K562 (cell line): ENCODE results near the gene THEM4. TPM values are rescaled to one million over a fixed set of nuclear protein-coding genes. Genes with fewer than 3 reads are reported as not detected.

Experiments used
- ATAC-seq: fragments of 200-7000 bp; cut with Tn5 transposase; 3 replicates; pipeline ENCODE4 v1.9.1; 2020; ENCODE audit warnings: moderate library complexity
- BruUV-seq: library from RNA; stranded (reverse); fragments of 400-500 nt; replicated peaks from 2 replicates; lab custom pipeline; 2021; lab: Mats Ljungman, UMichigan
- CTCF ChIA-PET: fragments of 300-600 bp; formaldehyde crosslinking; extraction: SDS; loops from one replicate; lab custom pipeline; 2021; ENCODE audit warnings: low intra/inter-chr PET ratio; lab: Yijun Ruan, JAX
- POLR2A ChIA-PET: fragments of 300-600, 350-650 bp; sonication (Branson Sonifier 250); formaldehyde crosslinking; extraction: SDS; loops from one replicate; lab custom pipeline; 2021; ENCODE audit warnings: antibody characterized with exemption, inconsistent platforms; lab: Yijun Ruan, JAX
- DNase-seq, 4 experiments: peaks; one replicate each; pipeline versions ENCODE4 v3.0.0 to v3.0.0-alpha.2; 2011 to 2018; ENCODE audit warnings: low spot score in 3 of 4, mixed read lengths in 3 of 4; ENCODE audit errors: extremely low read depth in 1 of 4
- FAIRE-seq: peaks from 2 replicates; lab custom pipeline; 2011; peaks lifted over from hg19 to GRCh38; lab: Jason Lieb, UNC
- H2AFZ ChIP-seq: 2 replicates; pipeline ENCODE4 v1.6.0; 2011; ENCODE audit warnings: low read depth, low read length, control low read depth, inconsistent platforms
- H3K27ac ChIP-seq: fragments of 200-600 bp; 3 replicates; pipeline ENCODE4 v1.8.0; 2011; ENCODE audit warnings: low read depth, mild to moderate bottlenecking, control low read depth, inconsistent platforms, low read length, moderate library complexity, mixed read lengths; ENCODE audit errors: extremely low read depth
- H3K27me3 ChIP-seq, 2 experiments: fragments of 300-600 bp in 1 of 2; 2 replicates in 1 of 2; 3 replicates in 1 of 2; pipeline versions ENCODE4 v1.6.0 to v1.8.0; 2011; ENCODE audit warnings: inconsistent platforms in 2 of 2, low read length in 2 of 2, mild to moderate bottlenecking in 1 of 2, mixed read lengths in 1 of 2, moderate library complexity in 1 of 2; ENCODE audit not compliant: control insufficient read depth in 2 of 2, insufficient read depth in 2 of 2
- H3K36me3 ChIP-seq: fragments of 300-600 bp; 3 replicates; pipeline ENCODE4 v1.8.0; 2011; ENCODE audit warnings: mild to moderate bottlenecking, low read length, inconsistent platforms; ENCODE audit not compliant: control insufficient read depth, insufficient read depth
- H3K4me1 ChIP-seq, 2 experiments: fragments of 200-600 bp in 1 of 2; replicated peaks in 1 of 2; 2 replicates in 1 of 2; 3 replicates in 1 of 2; pipeline versions ENCODE4 v1.5.1 to v1.8.0; 2011; ENCODE audit warnings: inconsistent platforms in 2 of 2, low read length in 2 of 2, mild to moderate bottlenecking in 1 of 2, mixed read lengths in 1 of 2, moderate library complexity in 1 of 2; ENCODE audit not compliant: control insufficient read depth in 2 of 2, insufficient read depth in 2 of 2
- H3K4me2 ChIP-seq: 2 replicates; pipeline ENCODE4 v1.6.1; 2011; ENCODE audit warnings: low read length, control low read depth, inconsistent platforms, mixed read lengths; ENCODE audit not compliant: insufficient read depth
- H3K4me3 ChIP-seq: fragments of 200-600 bp; sonication (generic), shearing (Covaris generic); 2 replicates; pipeline ENCODE4 v1.5.1; 2016; ENCODE audit warnings: control low read depth, inconsistent platforms
- H3K79me2 ChIP-seq: fragments of 200-600 bp; 3 replicates; pipeline ENCODE4 v1.8.0; 2011; ENCODE audit warnings: low read length, inconsistent platforms; ENCODE audit not compliant: control insufficient read depth, insufficient read depth
- H3K9ac ChIP-seq, 2 experiments: 2 replicates each; pipeline versions ENCODE4 v1.6.0 to v1.6.1; 2011; ENCODE audit warnings: low read depth in 2 of 2, low read length in 2 of 2, control low read depth in 1 of 2, inconsistent platforms in 1 of 2, mild to moderate bottlenecking in 1 of 2, mixed read lengths in 1 of 2; ENCODE audit not compliant: insufficient read depth in 1 of 2
- H3K9me1 ChIP-seq: one replicate; pipeline ENCODE4 v1.6.0; 2011; ENCODE audit warnings: inconsistent platforms, mild to moderate bottlenecking, low read length, moderate library complexity; ENCODE audit not compliant: control insufficient read depth, insufficient read depth
- H3K9me3 ChIP-seq: replicated peaks from 2 replicates; pipeline ENCODE4 v1.5.1; 2011; ENCODE audit warnings: low read depth, low read length, inconsistent platforms; ENCODE audit not compliant: control insufficient read depth, insufficient read depth
- H4K20me1 ChIP-seq: replicated peaks from 2 replicates; pipeline ENCODE4 v1.6.1; 2011; ENCODE audit warnings: low read length, inconsistent platforms, mixed read lengths; ENCODE audit not compliant: control insufficient read depth, insufficient read depth
- CREB1 ChIP-seq, 2 experiments: sonication (generic) in 1 of 2; formaldehyde crosslinking in 1 of 2; IDR thresholded peaks; 2 replicates each; pipeline versions ENCODE4 v1.6.1 to v1.8.0; 2012 to 2022; ENCODE audit warnings: inconsistent platforms in 1 of 2, mild to moderate bottlenecking in 1 of 2, missing genetic modification reagents in 1 of 2, moderate library complexity in 1 of 2
- ETS2 ChIP-seq: IDR thresholded peaks from 2 replicates; pipeline ENCODE4 v1.6.1; 2016; ENCODE audit warnings: borderline replicate concordance, missing genetic modification characterization, mild to moderate bottlenecking, moderate library complexity, missing compliant biosample characterization; ENCODE audit not compliant: poor library complexity, severe bottlenecking
- GTF2F1 ChIP-seq: IDR thresholded peaks from 2 replicates; pipeline ENCODE4 v1.6.1; 2011; ENCODE audit warnings: low read depth, low read length, improper control_type of control experiment
- ILF3 ChIP-seq: fragments of 450-650 bp; IDR thresholded peaks from 2 replicates; pipeline ENCODE4 v1.6.1; 2018; ENCODE audit warnings: antibody characterized with exemption, mild to moderate bottlenecking, moderate library complexity, borderline replicate concordance
- PCBP1 ChIP-seq: fragments of 200-400 bp; formaldehyde crosslinking; IDR thresholded peaks from 2 replicates; pipeline ENCODE4 v1.6.1; 2018; ENCODE audit warnings: mild to moderate bottlenecking, low read depth, low read length; ENCODE audit not compliant: poor library complexity, severe bottlenecking
- POLR2G ChIP-seq: fragments of 200-400 bp; formaldehyde crosslinking; IDR thresholded peaks from 2 replicates; pipeline ENCODE4 v1.6.1; 2017; ENCODE audit warnings: low read depth, mild to moderate bottlenecking, antibody characterized with exemption, low read length, moderate library complexity
- SLC30A9 ChIP-seq: fragments of 250-450 bp; sonication (Bioruptor Pico); IDR thresholded peaks from 2 replicates; pipeline ENCODE4 v1.8.0; 2022; ENCODE audit warnings: mild to moderate bottlenecking, moderate library complexity
- SREBF2 ChIP-seq: sonication (generic); formaldehyde crosslinking; IDR thresholded peaks from 2 replicates; pipeline ENCODE4 v1.4.0; 2020; ENCODE audit warnings: mild to moderate bottlenecking, missing genetic modification reagents
- ZBTB34 ChIP-seq: fragments of 250-450 bp; sonication (Bioruptor Pico); IDR thresholded peaks from 2 replicates; pipeline ENCODE4 v1.8.0; 2021; ENCODE audit warnings: mild to moderate bottlenecking, moderate library complexity
- ZC3H4 ChIP-seq: sonication (generic); formaldehyde crosslinking; IDR thresholded peaks from 2 replicates; pipeline ENCODE4 v1.9.0; 2021; ENCODE audit warnings: missing genetic modification reagents, borderline replicate concordance
- ZNF197 ChIP-seq: fragments of 200-800 bp; sonication (Bioruptor generic); IDR thresholded peaks from 2 replicates; pipeline ENCODE4 v1.6.1; 2016; ENCODE audit warnings: low read depth, missing genetic modification characterization, missing compliant biosample characterization
- WGBS: fragments of 100-300 bp; shearing (Covaris generic); methylation state at CpG from one replicate; pipeline ENCODE4 v1.1.6; 2016; ENCODE audit warnings: low coverage, mixed read lengths; ENCODE audit not compliant: insufficient coverage; ENCODE audit errors: missing lambda C conversion rate; 5-methylcytosine and 5-hydroxymethylcytosine counted together
- in situ Hi-C: fragments of 300-500 bp; cut with MboI; formaldehyde crosslinking; loops from 4 replicates; pipeline ENCODE4 v1.15.0; 2018; ENCODE audit warnings: inconsistent platforms, mixed read lengths
- intact Hi-C: fragments of 100-400 bp; cut with micrococcal nuclease; formaldehyde crosslinking; loops from 2 replicates; pipeline ENCODE4 v1.14.2; 2022
- polyA plus RNA-seq, 8 experiments: library from polyadenylated mRNA; depleted of rRNA in 4 of 8; stranded (reverse) in 5 of 8; unstranded in 3 of 8; fragments of >200 nt; fragmentation: Nextera tagmentation in 2 of 8; fragmentation: Illumina TruSeq in 1 of 8; extraction: Ambion mirVana in 2 of 8; extraction: Trizol in 1 of 8; gene quantifications; 2 replicates each; pipeline versions ENCODE4 v1.2.1 to v1.2.3, GENCODE V29; 2011 to 2014; ENCODE audit warnings: inconsistent platforms in 1 of 8, missing spikeins in 1 of 8
- total RNA-seq, 7 experiments: library from RNA; depleted of rRNA in 6 of 7; stranded (reverse); fragments of >200 nt in 6 of 7; fragmentation: Illumina TruSeq in 2 of 7; extraction: Trizol in 2 of 7; gene quantifications; 2 replicates each; pipeline versions ENCODE4 v1.2.1 to v1.2.3, GENCODE V29; 2011 to 2021; ENCODE audit warnings: low replicate concordance in 1 of 7
- TF ChIP-seq, protein P1 (sequence below): fragments of 450-650 bp; IDR thresholded peaks from 2 replicates; pipeline ENCODE4 v1.6.1; 2017; ENCODE audit warnings: antibody characterized with exemption, mild to moderate bottlenecking
- TF ChIP-seq, protein P2 (sequence below), 2 experiments: fragments of 450-650 bp in 1 of 2; sonication (generic) in 1 of 2; formaldehyde crosslinking; conservative IDR thresholded peaks; 2 replicates each; pipeline versions ENCODE4 v1.4.0 to v1.8.1; 2020 to 2022; ENCODE audit warnings: mild to moderate bottlenecking in 1 of 2, missing genetic modification reagents in 1 of 2
- TF ChIP-seq, protein P3 (sequence below): conservative IDR thresholded peaks from 2 replicates; pipeline ENCODE4 v1.6.1; 2011; ENCODE audit warnings: low read depth, mild to moderate bottlenecking, low read length; ENCODE audit not compliant: control insufficient read depth

The THEM4 gene
- total and polyA plus RNA-seq, 9 of the 15 experiments (the other 6 are each of a cell fraction or from before 2014, with no cell fraction given): 8.6 to 71.9 (median 35.3) TPM

GRCh38 chr1:151892190-151892589 lies 17.1 kb downstream of the THEM4 start:
- Histone ChIP-seq H3K9me3 (no peaks in the 10 kb centered on the region), H3K27ac (no peak overlapping the region), H3K36me3 (peaks cover 82% of the 10 kb centered on the region), H3K9me1 (no peaks in the 10 kb centered on the region), H2AFZ (no peak overlapping the region), H3K4me1 (peaks cover 0 to 12% of the 10 kb centered on the region in 2 experiments; a peak in 2 of 5 replicates), H3K27me3 (no peaks in the 10 kb centered on the region), H3K79me2 (peaks cover 11% of the 10 kb centered on the region; the same call in 2 of the 3 replicates), H3K4me3 (no peak overlapping the region), H3K4me2 (no peak overlapping the region), H4K20me1 (no peaks in the 10 kb centered on the region), H3K9ac (no peak overlapping the region)
- intact Hi-C loops (no loop called here), in situ Hi-C loops (no loop called here)
- 85% methylated on average over 2 of the region's 2 CpGs for WGBS
- BruUV-seq: no TSS peak
- CTCF ChIA-PET: interaction anchor here (0.5 kb wide), 1 partner anchor 533 kb away, joined by 4 read pairs; no protein-coding TSS in a partner anchor
- FAIRE-seq: no peak
- ATAC-seq: no peak
- POLR2A ChIA-PET: interaction anchor here (0.6 to 0.9 kb wide), 2 partner anchors 11 to 90 kb away, joined by 3 to 5 read pairs; no protein-coding TSS in a partner anchor
- DNase-seq: no peak
- TF ChIP-seq ILF3 (no peak), CREB1 (IDR thresholded peaks at IDR 0.05) (no peak), CREB1 (CRISPR knock-in tag; IDR thresholded peaks at IDR 0.05) (no peak), SLC30A9 (CRISPR knock-in tag) (no peak), ETS2 (no peak), PCBP1 (no peak), SREBF2 (CRISPR knock-in tag) (no peak), ZBTB34 (CRISPR knock-in tag) (no peak), ZC3H4 (CRISPR knock-in tag) (no peak), ZNF197 (CRISPR knock-in tag) (no peak), GTF2F1 (no peak), POLR2G (no peak)
- TF ChIP-seq, protein P1, sequence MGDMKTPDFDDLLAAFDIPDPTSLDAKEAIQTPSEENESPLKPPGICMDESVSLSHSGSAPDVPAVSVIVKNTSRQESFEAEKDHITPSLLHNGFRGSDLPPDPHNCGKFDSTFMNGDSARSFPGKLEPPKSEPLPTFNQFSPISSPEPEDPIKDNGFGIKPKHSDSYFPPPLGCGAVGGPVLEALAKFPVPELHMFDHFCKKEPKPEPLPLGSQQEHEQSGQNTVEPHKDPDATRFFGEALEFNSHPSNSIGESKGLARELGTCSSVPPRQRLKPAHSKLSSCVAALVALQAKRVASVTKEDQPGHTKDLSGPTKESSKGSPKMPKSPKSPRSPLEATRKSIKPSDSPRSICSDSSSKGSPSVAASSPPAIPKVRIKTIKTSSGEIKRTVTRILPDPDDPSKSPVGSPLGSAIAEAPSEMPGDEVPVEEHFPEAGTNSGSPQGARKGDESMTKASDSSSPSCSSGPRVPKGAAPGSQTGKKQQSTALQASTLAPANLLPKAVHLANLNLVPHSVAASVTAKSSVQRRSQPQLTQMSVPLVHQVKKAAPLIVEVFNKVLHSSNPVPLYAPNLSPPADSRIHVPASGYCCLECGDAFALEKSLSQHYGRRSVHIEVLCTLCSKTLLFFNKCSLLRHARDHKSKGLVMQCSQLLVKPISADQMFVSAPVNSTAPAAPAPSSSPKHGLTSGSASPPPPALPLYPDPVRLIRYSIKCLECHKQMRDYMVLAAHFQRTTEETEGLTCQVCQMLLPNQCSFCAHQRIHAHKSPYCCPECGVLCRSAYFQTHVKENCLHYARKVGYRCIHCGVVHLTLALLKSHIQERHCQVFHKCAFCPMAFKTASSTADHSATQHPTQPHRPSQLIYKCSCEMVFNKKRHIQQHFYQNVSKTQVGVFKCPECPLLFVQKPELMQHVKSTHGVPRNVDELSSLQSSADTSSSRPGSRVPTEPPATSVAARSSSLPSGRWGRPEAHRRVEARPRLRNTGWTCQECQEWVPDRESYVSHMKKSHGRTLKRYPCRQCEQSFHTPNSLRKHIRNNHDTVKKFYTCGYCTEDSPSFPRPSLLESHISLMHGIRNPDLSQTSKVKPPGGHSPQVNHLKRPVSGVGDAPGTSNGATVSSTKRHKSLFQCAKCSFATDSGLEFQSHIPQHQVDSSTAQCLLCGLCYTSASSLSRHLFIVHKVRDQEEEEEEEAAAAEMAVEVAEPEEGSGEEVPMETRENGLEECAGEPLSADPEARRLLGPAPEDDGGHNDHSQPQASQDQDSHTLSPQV: no peak
- TF ChIP-seq, protein P2, sequence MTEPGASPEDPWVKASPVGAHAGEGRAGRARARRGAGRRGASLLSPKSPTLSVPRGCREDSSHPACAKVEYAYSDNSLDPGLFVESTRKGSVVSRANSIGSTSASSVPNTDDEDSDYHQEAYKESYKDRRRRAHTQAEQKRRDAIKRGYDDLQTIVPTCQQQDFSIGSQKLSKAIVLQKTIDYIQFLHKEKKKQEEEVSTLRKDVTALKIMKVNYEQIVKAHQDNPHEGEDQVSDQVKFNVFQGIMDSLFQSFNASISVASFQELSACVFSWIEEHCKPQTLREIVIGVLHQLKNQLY (CRISPR knock-in tag; conservative IDR thresholded peaks at IDR 0.05): no peak
- TF ChIP-seq, protein P3, sequence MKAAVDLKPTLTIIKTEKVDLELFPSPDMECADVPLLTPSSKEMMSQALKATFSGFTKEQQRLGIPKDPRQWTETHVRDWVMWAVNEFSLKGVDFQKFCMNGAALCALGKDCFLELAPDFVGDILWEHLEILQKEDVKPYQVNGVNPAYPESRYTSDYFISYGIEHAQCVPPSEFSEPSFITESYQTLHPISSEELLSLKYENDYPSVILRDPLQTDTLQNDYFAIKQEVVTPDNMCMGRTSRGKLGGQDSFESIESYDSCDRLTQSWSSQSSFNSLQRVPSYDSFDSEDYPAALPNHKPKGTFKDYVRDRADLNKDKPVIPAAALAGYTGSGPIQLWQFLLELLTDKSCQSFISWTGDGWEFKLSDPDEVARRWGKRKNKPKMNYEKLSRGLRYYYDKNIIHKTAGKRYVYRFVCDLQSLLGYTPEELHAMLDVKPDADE: no peak
